ENCODE results near the gene TFAP2E.

TFAP2E gene

DNA sequence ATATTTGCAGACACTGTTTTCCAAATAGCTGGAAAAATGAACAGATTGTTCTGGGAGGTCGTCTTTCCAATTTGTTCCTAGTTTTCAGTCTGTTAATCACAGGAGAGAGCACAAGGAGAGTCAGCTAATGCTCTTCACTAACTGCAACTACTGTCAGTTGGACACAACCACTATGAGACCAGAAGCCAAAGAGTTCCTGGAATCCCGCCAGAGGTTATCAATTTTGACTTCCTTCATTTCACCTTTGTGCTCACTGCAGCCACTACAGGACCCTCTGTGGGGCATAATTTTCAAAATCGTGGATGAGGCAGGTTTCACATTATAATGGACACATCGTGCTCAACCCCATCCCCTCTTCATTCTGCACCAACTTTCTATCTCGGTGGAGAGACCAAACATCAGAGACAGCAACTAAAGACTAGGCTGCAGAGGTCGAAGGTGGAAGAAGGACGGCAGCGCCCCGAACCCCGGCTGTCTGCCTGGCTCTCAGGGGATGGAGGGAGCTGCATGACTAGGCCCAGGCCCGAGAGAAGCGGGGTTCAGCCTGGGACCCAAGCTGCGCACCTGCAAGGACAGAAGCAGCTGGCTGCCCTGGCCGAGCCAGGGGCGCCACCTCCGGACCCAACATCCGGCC lies 16.5 kb upstream of the TFAP2E start:
- no peaks in the 10 kb centered on the region for H3K9me3 ChIP-seq (ENCODE audit: control insufficient read depth, insufficient read depth, low read length)
- peak overlapping the region; percentile 64 for H3K27ac ChIP-seq (ENCODE audit: low read depth, low read length)
- H3F3A ChIP-seq (ENCODE audit: control insufficient read depth, insufficient read depth): peaks cover 5% of the 10 kb centered on the region
- H3K9me2 ChIP-seq (replicated peaks; ENCODE audit: control insufficient read depth, low read length): no peaks in the 10 kb centered on the region
- peaks cover 27% of the 10 kb centered on the region for H3K4me1 ChIP-seq (ENCODE audit: control insufficient read depth, low read length)
- H3K79me2 ChIP-seq (ENCODE audit: control insufficient read depth, low read length): peaks cover 33% of the 10 kb centered on the region
- TF ChIP-seq, protein P1, sequence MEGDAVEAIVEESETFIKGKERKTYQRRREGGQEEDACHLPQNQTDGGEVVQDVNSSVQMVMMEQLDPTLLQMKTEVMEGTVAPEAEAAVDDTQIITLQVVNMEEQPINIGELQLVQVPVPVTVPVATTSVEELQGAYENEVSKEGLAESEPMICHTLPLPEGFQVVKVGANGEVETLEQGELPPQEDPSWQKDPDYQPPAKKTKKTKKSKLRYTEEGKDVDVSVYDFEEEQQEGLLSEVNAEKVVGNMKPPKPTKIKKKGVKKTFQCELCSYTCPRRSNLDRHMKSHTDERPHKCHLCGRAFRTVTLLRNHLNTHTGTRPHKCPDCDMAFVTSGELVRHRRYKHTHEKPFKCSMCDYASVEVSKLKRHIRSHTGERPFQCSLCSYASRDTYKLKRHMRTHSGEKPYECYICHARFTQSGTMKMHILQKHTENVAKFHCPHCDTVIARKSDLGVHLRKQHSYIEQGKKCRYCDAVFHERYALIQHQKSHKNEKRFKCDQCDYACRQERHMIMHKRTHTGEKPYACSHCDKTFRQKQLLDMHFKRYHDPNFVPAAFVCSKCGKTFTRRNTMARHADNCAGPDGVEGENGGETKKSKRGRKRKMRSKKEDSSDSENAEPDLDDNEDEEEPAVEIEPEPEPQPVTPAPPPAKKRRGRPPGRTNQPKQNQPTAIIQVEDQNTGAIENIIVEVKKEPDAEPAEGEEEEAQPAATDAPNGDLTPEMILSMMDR (IDR thresholded peaks at IDR 0.05; ENCODE audit: low read depth, low read length, poor library complexity, severe bottlenecking): no peak
- TF ChIP-seq EZH2phosphoT487 (IDR thresholded peaks at IDR 0.05; ENCODE audit: borderline replicate concordance, low read length): no peak
- no peaks in the 10 kb centered on the region for H3K27me3 ChIP-seq (ENCODE audit: control insufficient read depth, low read length)
- H3K36me3 ChIP-seq (ENCODE audit: control insufficient read depth, low read length): peaks cover 28% of the 10 kb centered on the region
- H3K4me3 ChIP-seq (ENCODE audit: low read length): peak overlapping the region; percentile 96
- peak overlapping the region; percentile 94 for H3K4me2 ChIP-seq (ENCODE audit: low read length)
- H4K20me1 ChIP-seq (ENCODE audit: control insufficient read depth, insufficient read depth, low read depth, low read length): no peaks in the 10 kb centered on the region

DNA sequence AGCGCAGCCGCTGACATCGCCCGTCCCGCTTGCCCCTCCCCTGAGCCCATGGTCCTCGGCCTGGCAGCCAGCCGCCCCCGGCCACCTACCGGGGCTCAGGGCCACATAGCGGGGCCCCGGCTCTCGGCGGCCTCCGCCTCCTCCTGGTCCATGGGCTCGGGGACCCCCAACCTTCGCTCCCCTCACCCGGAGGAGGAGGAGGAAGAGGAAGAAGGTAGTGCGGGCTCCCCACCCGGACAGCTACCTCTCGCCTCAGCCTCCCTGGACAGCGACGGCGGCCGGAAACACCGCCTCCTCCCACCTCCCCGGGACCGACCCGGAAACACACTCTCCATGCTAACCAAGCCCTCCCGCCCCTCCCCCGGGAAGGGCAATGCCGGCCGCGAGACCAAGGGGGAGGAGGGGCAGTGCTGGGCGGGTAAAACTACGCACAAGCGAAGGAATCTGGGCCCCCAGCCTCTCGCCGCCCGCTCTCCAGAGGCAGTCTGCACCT lies 15.9 kb upstream of the TFAP2E start, which contains the start of gene KIAA0319L:
Gene KIAA0319L, minus strand, starts transcription at position 286 of the 493 bp plus-strand sequence. CDS start 2,912 bp downstream, outside the sequence.
- Histone ChIP-seq H3K9me2 (replicated peaks; ENCODE audit: control insufficient read depth, low read length) (no peaks in the 10 kb centered on the region), H3K79me2 (ENCODE audit: control insufficient read depth, low read length) (peaks cover 33% of the 10 kb centered on the region), H3K4me3 (ENCODE audit: low read length) (peak within 1 kb of the TSS; percentile 96), H3K36me3 (ENCODE audit: control insufficient read depth, low read length) (peaks cover 22% of the 10 kb centered on the region), H3K27me3 (ENCODE audit: control insufficient read depth, low read length) (no peaks in the 10 kb centered on the region), H3K4me2 (ENCODE audit: low read length) (peak within 1 kb of the TSS; percentile 94), H4K20me1 (ENCODE audit: control insufficient read depth, insufficient read depth, low read depth, low read length) (no peaks in the 10 kb centered on the region), H3F3A (ENCODE audit: control insufficient read depth, insufficient read depth) (peaks cover 5% of the 10 kb centered on the region), H3K9me3 (ENCODE audit: control insufficient read depth, insufficient read depth, low read length) (no peaks in the 10 kb centered on the region), H3K27ac (ENCODE audit: low read depth, low read length) (peak within 1 kb of the TSS; percentile 64), H3K4me1 (ENCODE audit: control insufficient read depth, low read length) (peaks cover 27% of the 10 kb centered on the region)
- TF ChIP-seq, protein P1 (IDR thresholded peaks at IDR 0.05; ENCODE audit: low read depth, low read length, poor library complexity, severe bottlenecking): no peak
- TF ChIP-seq EZH2phosphoT487 (IDR thresholded peaks at IDR 0.05; ENCODE audit: borderline replicate concordance, low read length): no peak

DNA sequence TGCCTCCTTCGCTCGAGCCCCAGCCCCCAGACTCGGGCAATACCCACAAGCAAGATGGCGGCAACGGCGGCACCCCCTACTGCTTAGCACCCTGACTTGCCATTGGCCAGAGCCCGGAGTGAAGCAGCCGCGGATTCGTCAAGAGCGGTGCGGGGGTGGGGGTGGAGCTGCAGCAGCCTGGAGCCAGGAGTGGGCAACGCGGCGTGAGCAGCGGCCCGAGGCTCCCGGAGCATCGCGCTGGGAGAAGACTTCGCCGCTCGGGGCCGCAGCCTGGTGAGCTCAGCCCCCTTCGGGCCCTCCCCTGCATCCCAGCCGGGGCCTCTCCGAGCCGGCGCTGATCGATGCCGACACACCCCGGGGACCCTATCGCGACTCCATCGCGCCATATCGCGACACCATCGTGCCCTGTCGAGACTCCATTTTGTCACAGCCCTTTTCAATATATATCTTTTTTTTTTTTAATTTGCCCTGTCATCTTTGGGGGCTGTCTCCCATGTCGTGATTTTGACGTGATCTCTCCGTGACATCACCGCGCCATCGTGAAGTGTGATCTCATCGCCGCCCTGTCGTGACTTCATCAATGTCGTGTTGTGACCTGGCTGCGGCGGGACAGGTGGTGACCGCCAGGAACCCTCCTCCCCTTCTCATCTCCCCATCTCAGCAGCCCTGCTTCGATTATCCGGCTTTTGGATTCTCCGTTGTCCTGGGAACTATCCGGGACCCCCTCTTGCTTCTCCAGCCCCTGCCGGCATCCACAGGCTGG lies 15.3 kb upstream of the TFAP2E start, which contains the start of gene NCDN:
Gene NCDN, plus strand, starts transcription at position 189 of the 763 bp plus-strand sequence. Its CDS starts 392 bp downstream, at position 581.
- H3K9me3 ChIP-seq (ENCODE audit: control insufficient read depth, insufficient read depth, low read length): no peaks in the 10 kb centered on the region
- H3K4me3 ChIP-seq (ENCODE audit: low read length): peak within 1 kb of the TSS; percentile 96
- H3K36me3 ChIP-seq (ENCODE audit: control insufficient read depth, low read length): peaks cover 21% of the 10 kb centered on the region
- peak within 1 kb of the TSS; percentile 64 for H3K27ac ChIP-seq (ENCODE audit: low read depth, low read length)
- H3K9me2 ChIP-seq (replicated peaks; ENCODE audit: control insufficient read depth, low read length): no peaks in the 10 kb centered on the region
- TF ChIP-seq, protein P1 (IDR thresholded peaks at IDR 0.05; ENCODE audit: low read depth, low read length, poor library complexity, severe bottlenecking): peak; percentile 10
- TF ChIP-seq EZH2phosphoT487 (IDR thresholded peaks at IDR 0.05; ENCODE audit: borderline replicate concordance, low read length): no peak
- peaks cover 33% of the 10 kb centered on the region for H3K79me2 ChIP-seq (ENCODE audit: control insufficient read depth, low read length)
- H3F3A ChIP-seq (ENCODE audit: control insufficient read depth, insufficient read depth): peaks cover 5% of the 10 kb centered on the region
- no peaks in the 10 kb centered on the region for H4K20me1 ChIP-seq (ENCODE audit: control insufficient read depth, insufficient read depth, low read depth, low read length)
- peaks cover 27% of the 10 kb centered on the region for H3K4me1 ChIP-seq (ENCODE audit: control insufficient read depth, low read length)
- H3K27me3 ChIP-seq (ENCODE audit: control insufficient read depth, low read length): no peaks in the 10 kb centered on the region
- peak within 1 kb of the TSS; percentile 94 for H3K4me2 ChIP-seq (ENCODE audit: low read length)

Data from DOHH2 (cell line).